ENCODE data around the gene TMEM208. TPM values are rescaled to one million over a fixed set of nuclear protein-coding genes. Genes with fewer than 3 reads are reported as not detected.
A peak's percentile ranks its signal among the peaks of the same experiment; 100 is the strongest.

The TMEM208 gene
- total RNA-seq (10 to 100 TPM; 23.8 to 39.2 (median 32.1) TPM), polyA plus RNA-seq (10 to 100 TPM; 26.3 to 52.0 TPM)
- long read RNA-seq, donor 1, transcript TMEM208-201 (6 exons, 793 nt): major isoform, 10 of 20 reads
- long read RNA-seq, donor 1, partial matches to known transcripts: 3 of 20 reads
- long read RNA-seq, donor 1, other reads (novel, unspliced or antisense): 2 of 20 reads
- long read RNA-seq, donor 2, transcript TMEM208-201 (6 exons, 793 nt): major isoform, 42 of 56 reads
- long read RNA-seq, donor 2, partial matches to known transcripts: 7 of 56 reads
- long read RNA-seq, donor 2, other reads (novel, unspliced or antisense): 0 of 56 reads
- long read RNA-seq, donor 3, transcript TMEM208-201 (6 exons, 793 nt): major isoform, 33 of 38 reads
- long read RNA-seq, donor 3, partial matches to known transcripts: 2 of 38 reads
- long read RNA-seq, donor 3, other reads (novel, unspliced or antisense): 0 of 38 reads

- peak within 1 kb of the TSS; percentile 30 to 76 for H3K27ac ChIP-seq
- H3K27me3 ChIP-seq: no peaks in the 10 kb centered on the region
- H3K9me3 ChIP-seq: no peaks in the 10 kb centered on the region
- peaks cover 10% of the 10 kb centered on the region for H3K4me1 ChIP-seq (ENCODE audit: insufficient read depth)
- DNase-seq: peak; percentile 96 to 98 (median 98)
- H3K4me3 ChIP-seq: peak within 1 kb of the TSS; percentile 92
- intact Hi-C loops (cut with DNase I): loop anchor here in 1 of 4 donors (5.0 kb wide), 1 partner anchor 435 kb away; the partner anchor contains the start of genes ACD and PARD6A
- H3K36me3 ChIP-seq: no peaks in the 10 kb centered on the region
- TF ChIP-seq POLR2A (IDR thresholded peaks at IDR 0.05) (peak; percentile 88), EP300 (IDR thresholded peaks at IDR 0.05) (peak; percentile 43), CTCF (IDR thresholded peaks at IDR 0.05) (peak in 1 of 3 donors; percentile 34)
- WGBS, 3 donors: 0% methylated on average over 41 to 46 of the region's 46 CpGs
These were observed at the start of gene TMEM208 for GRCh38 chr16:67226804-67227566. TSS of gene TMEM208 (plus strand) at chr16:67227130. CDS start at chr16:67227219, 89 bp downstream.

- Histone ChIP-seq H3K4me1 (ENCODE audit: insufficient read depth) (peaks cover 4% of the 10 kb centered on the region), H3K4me3 (peak overlapping the region; percentile 32), H3K9me3 (no peaks in the 10 kb centered on the region), H3K27me3 (no peaks in the 10 kb centered on the region), H3K27ac (peak overlapping the region in 1 of 2 donors; percentile 29), H3K36me3 (no peaks in the 10 kb centered on the region)
- WGBS, 3 donors: 5 to 10% (median 10%) methylated on average over 36 to 73 of the region's 73 CpGs
- peak in 4 of 5 donors; percentile 60 to 74 (median 68) for DNase-seq
- intact Hi-C loops (cut with DNase I): no loop called here
- TF ChIP-seq POLR2A (IDR thresholded peaks at IDR 0.05): no peak
- peak in 1 of 3 donors; percentile 31 for TF ChIP-seq CTCF (IDR thresholded peaks at IDR 0.05)
- TF ChIP-seq EP300 (IDR thresholded peaks at IDR 0.05): no peak
These were observed 48.9 kb upstream of the TMEM208 start for GRCh38 chr16:67177743-67178699.

- peak in 2 of 5 donors; percentile 39 to 44 for DNase-seq
- no peaks in the 10 kb centered on the region for H3K36me3 ChIP-seq
- no peak for TF ChIP-seq POLR2A (IDR thresholded peaks at IDR 0.05)
- TF ChIP-seq EP300 (IDR thresholded peaks at IDR 0.05): no peak
- no peak for TF ChIP-seq CTCF (IDR thresholded peaks at IDR 0.05)
- no peaks in the 10 kb centered on the region for H3K27me3 ChIP-seq
- H3K27ac ChIP-seq: no peak overlapping the region
- no peak overlapping the region for H3K4me3 ChIP-seq
- 88 to 96% (median 88%) methylated on average over 13 of the region's 13 CpGs for WGBS, 3 donors
- peaks cover 2% of the 10 kb centered on the region for H3K4me1 ChIP-seq (ENCODE audit: insufficient read depth)
- intact Hi-C loops (cut with DNase I): loop anchor here in 1 of 4 donors (10.0 kb wide), 1 partner anchor 205 kb away; no protein-coding TSS in a partner anchor
- H3K9me3 ChIP-seq: no peaks in the 10 kb centered on the region
These were observed 47.4 kb upstream of the TMEM208 start for GRCh38 chr16:67179421-67180080.
